GM20431 (cell line): ENCODE results near the gene BMAL1.
"Not testable (repeated sequence)": the region's sequence is repeated elsewhere in the genome, so short reads cannot be mapped to it uniquely, and the experiment has no call there.

Experiments
- in situ Hi-C: fragments of 300-500 bp; cut with MseI, MboI; formaldehyde crosslinking; loops from one replicate; pipeline ENCODE4 v1.15.0; 2020; ENCODE audit warnings: low sequenced_read_pairs; ENCODE audit not compliant: unreplicated experiment

The BMAL1 gene

DNA sequence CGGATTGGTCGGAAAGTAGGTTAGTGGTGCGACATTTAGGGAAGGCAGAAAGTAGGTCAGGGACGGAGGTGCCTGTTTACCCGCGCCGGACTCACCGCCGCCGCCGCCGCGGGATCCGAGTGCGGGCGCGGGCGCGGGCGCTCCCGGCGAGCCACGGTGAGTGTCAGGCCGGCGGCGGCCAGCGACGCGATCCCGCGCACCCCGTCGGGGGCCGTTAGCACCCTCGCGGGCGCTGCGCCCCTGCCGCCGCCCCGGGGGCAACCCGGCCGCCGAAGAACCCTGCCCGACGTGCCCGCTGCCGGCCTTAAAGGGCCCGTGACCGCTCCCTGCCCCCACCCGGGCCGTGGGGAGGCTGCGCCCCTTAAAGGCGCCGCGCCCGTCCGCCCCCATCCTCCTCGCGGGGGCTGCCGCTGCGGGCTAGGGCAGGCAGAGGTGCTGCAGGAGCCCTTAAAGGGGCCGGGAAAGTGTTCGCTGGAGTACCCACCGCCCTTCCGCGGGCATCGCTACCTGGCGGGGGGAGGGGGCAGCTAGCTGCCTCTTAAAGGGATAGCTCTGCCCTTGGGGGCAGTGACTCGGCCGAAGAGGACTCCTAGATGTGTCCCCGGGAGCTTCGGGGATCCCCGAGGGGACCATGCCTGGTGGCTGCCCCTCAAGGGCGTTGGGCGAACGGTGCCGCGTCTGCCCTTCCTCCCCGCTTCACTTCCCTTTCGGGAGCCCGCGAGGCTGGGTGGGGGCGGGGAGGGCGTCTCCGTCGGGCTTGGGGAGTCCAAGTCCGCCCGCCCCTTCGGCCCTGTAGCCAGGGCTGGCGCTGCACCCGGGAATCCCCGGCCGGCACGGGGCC, at the start of gene BMAL1:
Gene BMAL1 (plus strand): TSS at position 23 of the 841 bp plus-strand sequence. CDS start 76,519 bp downstream, outside the sequence.
- in situ Hi-C loops: no loop called here

GRCh38 chr11:13228572-13228971, 49.0 kb upstream of the BMAL1 start:
- in situ Hi-C loops: no loop called here

DNA sequence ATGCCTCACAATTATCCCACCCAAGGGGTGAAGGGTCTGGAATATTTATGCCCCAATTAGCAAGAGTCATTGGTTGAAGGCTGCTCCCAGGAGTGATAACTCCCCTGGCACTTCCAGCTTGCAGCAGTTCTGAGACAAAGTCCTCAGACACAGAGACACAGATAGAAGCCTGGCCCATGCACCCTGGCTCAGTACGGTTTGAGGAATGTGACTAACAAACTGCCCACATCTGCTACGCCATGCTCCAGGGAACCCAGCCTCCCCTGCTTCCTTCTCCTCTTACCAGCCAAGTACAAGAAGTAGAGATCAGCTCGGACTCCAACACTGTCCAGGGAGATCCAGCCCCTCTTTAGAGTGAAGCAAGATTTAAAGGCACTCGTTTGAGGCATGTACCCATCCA, 48.5 kb upstream of the BMAL1 start:
- in situ Hi-C loops: no loop called here

DNA sequence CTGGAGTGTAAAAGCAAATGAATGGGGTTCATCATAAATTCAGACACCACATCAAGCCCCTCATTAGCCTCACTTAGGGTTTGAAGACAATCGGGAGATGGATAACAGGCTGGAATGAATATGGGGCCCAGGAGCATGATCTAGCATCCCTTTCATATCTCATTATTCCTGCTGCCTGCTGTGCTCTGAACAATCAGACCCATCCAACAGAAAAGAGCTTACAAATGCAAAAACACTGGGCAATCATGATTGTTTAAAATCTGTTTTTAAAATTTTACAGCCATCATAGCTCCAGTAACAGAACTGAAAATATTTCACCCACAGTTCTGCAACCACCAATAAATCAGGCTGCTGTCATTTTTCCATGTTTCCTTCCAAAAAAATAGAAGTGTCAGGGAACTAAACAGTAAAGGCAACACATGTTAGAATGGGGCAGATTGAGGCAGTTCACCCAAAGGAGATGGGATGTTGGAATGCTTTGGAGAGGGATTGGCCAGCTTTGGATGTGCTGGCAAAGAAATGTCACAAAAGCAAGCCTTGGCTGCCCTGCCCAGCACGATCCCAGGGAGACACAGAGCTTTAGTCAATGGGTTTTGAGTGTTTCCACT, 47.8 kb upstream of the BMAL1 start:
- in situ Hi-C loops: no loop called here

GRCh38 chr11:13233173-13233745, 44.3 kb upstream of the BMAL1 start:
- in situ Hi-C loops: no loop called here

GRCh38 chr11:13235895-13236294, 41.7 kb upstream of the BMAL1 start:
- in situ Hi-C loops: no loop called here

GRCh38 chr11:13236626-13237025, 41.0 kb upstream of the BMAL1 start:
- in situ Hi-C loops: no loop called here

- in situ Hi-C loops: no loop called here
Measured at GRCh38 chr11:13237761-13238160, 39.8 kb upstream of the BMAL1 start.

DNA sequence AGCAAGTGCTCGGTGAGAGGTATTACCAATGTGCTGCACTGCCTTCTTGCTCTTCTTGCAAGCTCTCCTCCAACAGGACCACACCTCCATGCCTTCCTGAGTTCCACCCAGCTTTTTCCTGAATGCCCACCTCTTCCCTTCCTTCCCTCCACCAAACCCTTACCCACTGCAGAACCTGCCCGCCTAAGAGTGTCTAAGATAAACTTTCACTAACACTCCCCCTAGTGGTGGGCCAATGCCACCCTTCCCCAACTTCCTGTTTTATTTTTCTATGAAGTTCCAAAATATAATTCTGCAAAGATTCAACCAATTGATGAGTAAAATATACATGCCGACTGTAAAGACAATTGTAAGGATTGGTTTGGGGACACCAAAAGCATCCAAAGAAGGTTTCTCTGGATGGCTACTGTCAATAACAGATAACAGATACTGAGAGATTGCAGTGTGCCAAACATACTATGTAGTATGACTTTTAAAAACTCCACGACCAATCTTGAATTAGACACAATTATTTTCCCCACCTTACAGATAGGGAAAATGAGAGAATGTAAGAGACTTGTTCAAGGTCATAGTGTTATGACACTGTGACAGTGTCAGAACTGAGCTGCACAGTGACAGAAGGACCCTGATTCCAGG, 38.6 kb upstream of the BMAL1 start:
- in situ Hi-C loops: no loop called here

DNA sequence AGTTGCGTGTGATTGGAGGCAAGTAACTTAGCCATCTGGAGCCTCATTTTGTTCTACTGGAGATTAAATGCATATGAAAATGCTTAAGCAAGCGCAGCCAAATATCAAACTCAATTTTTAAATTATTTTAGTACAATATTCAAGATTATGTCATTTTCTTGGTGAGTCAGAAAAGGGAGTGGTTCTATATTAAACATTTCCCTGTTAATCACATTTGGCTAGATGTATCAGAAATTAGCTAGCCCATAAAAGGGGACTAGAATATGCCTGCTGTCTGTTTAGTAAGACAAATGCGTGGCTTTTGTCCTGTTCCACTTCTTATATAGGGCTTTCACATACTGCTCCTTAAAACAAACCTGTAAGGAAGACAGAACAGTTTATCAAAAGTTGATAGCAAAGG, 35.0 kb upstream of the BMAL1 start:
- in situ Hi-C loops: no loop called here

- in situ Hi-C loops: no loop called here
Measured at GRCh38 chr11:13247606-13248296, 29.8 kb upstream of the BMAL1 start.

DNA sequence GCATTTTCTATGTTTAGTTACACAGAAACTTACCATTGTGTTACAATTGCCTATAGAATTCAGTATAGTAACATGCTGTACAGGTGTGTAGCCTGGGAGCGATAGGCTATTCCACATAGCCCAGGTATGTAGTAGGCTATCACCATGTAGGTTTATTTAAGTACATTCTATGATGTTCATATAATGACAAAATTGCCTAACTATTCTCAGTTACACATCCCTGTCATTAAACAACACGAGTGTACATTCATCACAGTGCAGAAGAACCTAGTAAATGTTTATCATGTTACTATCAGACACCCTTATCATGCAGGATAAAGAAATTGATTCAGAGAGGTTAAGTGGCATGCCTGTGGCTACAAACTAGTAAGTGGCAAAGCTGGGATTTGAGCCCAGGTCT, 28.4 kb upstream of the BMAL1 start:
- in situ Hi-C loops: no loop called here

DNA sequence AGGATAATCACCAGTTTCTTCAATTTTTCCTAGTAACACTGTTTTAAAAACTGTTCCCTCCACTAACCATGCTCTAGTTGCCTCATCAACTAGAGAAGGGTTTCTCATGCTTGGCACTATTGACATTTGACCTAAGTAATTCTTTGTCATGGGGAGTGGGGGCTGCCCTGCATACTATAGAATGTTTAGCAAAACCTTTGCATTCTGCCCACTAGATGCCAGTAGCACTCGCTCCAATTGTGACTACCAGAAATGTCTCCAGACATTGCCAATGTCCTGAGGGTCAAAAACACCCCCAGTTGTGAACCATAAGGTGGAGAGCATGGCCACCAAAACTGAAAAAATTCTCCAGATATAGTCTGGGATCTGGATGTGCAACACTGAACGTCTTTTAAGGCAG, 27.6 kb upstream of the BMAL1 start:
- in situ Hi-C loops: no loop called here

DNA sequence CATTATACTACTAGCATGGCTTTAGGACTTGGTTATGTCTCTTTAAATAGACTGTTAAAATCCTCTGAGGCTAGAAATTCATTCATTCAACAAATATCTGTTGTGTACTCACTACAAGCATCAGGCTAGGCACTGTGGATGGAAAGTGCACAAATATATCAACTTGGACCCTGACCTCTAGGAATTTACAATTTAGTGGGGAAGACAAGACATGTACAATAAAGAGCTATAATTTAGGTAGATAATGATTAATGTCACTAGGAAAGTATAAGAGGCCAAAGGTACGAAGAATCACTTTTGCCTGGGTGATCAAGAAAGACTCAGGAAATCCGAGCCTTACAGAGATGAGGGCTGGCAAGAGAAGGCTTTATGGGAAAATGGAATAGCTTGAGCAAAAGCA, 25.6 kb upstream of the BMAL1 start:
- in situ Hi-C loops: no loop called here

GRCh38 chr11:13252438-13252837, 25.2 kb upstream of the BMAL1 start:
- in situ Hi-C loops: no loop called here

GRCh38 chr11:13256216-13256615, 21.4 kb upstream of the BMAL1 start:
- in situ Hi-C loops: no loop called here

- in situ Hi-C loops: not testable (repeated sequence)
Measured at GRCh38 chr11:13258061-13258460, 19.5 kb upstream of the BMAL1 start.

DNA sequence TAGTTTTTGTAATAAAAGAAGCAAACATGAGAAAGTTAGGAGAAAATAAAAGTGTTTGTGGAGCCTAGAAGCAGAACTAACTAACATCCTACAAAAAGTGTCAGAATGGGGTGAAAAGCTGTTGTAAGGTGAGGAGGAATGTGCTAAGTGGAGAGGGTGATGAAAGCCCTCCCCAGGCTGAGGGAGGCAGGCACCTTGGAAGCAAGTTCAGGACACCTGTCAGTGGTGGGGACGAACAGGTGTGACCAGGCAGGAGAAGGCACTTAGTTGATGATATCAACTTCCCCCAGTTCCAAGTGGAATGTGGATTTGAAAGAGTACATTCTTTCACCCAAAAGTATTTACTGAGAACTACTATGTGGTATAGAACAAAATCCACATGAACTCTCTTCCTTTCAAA, 18.7 kb upstream of the BMAL1 start:
- in situ Hi-C loops: no loop called here

DNA sequence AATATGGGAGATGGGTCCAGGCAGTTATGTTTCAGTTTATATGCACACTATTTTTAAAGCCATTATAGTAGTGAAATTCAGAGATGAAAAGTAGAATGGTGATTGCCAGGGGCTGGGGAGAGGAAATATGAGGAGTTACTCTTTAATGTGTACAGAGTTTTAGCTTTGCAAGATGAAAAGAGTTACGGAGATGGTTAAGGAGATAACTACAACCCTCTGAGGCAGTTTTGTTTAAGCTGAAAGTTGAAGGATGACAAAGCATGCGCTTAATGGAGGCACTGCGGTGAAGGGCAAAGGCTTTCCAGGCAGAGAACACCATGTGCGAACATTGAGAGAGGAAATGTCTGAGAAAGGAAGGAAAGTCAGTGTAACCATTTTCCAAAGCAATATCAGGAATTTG, 18.2 kb upstream of the BMAL1 start:
- in situ Hi-C loops: no loop called here

DNA sequence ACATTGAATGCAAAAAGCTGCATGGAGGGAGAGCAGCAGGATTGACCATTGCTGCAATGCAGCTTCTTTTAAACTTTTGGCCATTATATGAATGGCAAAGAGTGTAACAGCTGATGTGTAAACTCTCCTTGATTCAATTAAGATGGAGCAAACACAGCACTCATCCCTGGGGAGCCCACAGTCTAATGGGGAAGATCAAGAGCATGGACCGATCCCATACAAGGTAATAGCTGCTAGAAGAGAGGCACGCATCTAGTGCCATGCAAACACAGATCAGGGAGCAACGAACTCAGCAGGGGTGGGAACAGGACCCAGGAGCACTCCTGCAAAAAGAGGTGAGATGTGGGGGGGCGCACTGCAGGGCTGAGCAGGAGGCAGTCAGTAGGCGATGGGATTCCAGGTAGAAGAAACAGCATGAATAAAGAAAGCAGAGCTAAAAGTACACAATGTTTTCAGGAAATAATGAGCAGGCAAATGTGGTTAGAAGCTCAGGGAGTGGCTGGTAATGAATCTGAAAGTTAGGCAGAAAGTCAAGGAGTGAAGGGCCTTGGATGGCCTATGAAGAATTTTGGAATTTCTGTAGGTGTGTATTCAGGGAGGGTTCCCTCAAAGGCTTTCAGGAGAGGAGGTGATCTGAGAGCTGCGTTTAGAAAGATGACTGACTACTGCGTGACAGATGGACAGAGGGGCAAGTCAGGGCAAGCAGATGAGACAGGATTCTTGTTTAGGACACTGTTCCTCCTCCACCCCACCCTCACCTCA, 17.2 kb upstream of the BMAL1 start:
- in situ Hi-C loops: no loop called here
